ENCODE results near the gene BIN2. TPM values are rescaled to one million over a fixed set of nuclear protein-coding genes. Genes with fewer than 3 reads are reported as not detected.

The BIN2 gene
- total and polyA plus RNA-seq, 2 experiments from 2014 or later, result not detected

DNA sequence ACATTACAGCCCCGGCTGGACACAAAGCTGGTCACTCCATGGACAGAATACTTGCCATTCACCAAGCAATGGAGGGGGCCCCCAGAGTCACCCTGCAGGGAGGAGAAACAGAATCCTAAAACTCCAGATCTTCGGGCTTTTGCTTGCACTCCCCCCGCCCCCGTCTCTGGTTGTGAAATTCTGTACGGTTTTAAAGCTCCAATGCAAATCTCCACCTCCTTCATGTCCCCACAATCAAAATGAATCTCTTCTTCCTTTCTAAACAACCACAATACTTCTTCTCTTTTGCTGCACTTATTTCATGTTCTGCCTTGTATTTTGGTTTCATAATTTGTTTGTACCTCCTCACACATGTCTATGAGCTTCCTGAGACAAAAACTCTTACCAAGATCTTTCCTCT, 5.8 kb upstream of the BIN2 start (continued):
- TF ChIP-seq ZNF462 (CRISPR knock-in tag; IDR thresholded peaks at IDR 0.05), result no peak
- TF ChIP-seq POLR2AphosphoS5 (IDR thresholded peaks at IDR 0.05; ENCODE audit: low read depth), result no peak

DNA sequence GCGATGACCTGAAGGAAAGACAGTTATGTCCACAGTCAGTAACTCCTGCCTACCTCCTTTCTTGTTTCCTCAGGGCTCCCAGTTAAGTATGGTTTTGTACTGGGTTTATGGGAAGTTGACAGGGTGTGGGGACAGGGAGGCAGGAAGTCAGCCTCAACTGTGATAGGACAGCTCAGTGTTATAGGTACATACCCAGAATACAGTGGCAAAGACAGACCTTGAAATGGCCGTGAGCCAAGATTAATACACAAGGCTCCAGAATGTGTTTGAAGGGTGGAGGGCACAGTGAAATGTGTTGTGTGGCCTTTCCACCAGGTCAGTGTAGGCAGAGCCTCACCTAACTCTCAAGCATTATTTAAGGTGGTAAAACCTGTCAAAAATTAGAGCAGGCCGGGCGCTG, 4.6 kb upstream of the BIN2 start:
- Histone ChIP-seq H3K4me1 (ENCODE audit: insufficient read depth) (no peaks in the 10 kb centered on the region), H2AFZ (no peak overlapping the region), H3K27ac (ENCODE audit: low read depth) (no peak overlapping the region), H3K36me3 (ENCODE audit: insufficient read depth) (no peaks in the 10 kb centered on the region), H3K4me3 (no peak overlapping the region), H3K27me3 (ENCODE audit: insufficient read depth) (no peaks in the 10 kb centered on the region), H4K20me1 (replicated peaks; ENCODE audit: insufficient read depth) (no peaks in the 10 kb centered on the region), H3K9me2 (ENCODE audit: insufficient read depth) (no peaks in the 10 kb centered on the region), H3K79me2 (replicated peaks; ENCODE audit: insufficient read depth) (no peaks in the 10 kb centered on the region), H3K4me2 (no peak overlapping the region), H3F3A (replicated peaks; ENCODE audit: low read depth) (no peaks in the 10 kb centered on the region)
- H3K4me1 Mint-ChIP-seq, result no peaks in the 10 kb centered on the region; the same call in 1 of the 3 replicates
- DNase-seq (ENCODE audit: low spot score), result no peak
- peaks cover 3% of the 10 kb centered on the region for H3K27me3 Mint-ChIP-seq (ENCODE audit: insufficient read depth, low read depth, poor library complexity)
- H3K27ac Mint-ChIP-seq, result no peak overlapping the region
- no peaks in the 10 kb centered on the region; the same call in 2 of the 3 replicates for H3K9me3 Mint-ChIP-seq
- no peak overlapping the region for H3K4me3 Mint-ChIP-seq
- ATAC-seq, result no peak
- no peaks in the 10 kb centered on the region for H3K36me3 Mint-ChIP-seq (ENCODE audit: low read depth)
- TF ChIP-seq ZNF331 (CRISPR knock-in tag; IDR thresholded peaks at IDR 0.05; ENCODE audit: low read depth), result no peak
- TF ChIP-seq NANOG (IDR thresholded peaks at IDR 0.05; ENCODE audit: borderline replicate concordance), result no peak
- TF ChIP-seq CTCF (conservative IDR thresholded peaks at IDR 0.05; ENCODE audit: low read depth in 2 of 2), result no peak
- TF ChIP-seq EZH2 (IDR thresholded peaks at IDR 0.05; ENCODE audit: low read depth, unreplicated experiment), result no peak
- no peak for TF ChIP-seq EZH2phosphoT487 (IDR thresholded peaks at IDR 0.05; ENCODE audit: unreplicated experiment)
- no peak for TF ChIP-seq ETS1 (IDR thresholded peaks at IDR 0.05)
- no peak for TF ChIP-seq ZNF114 (CRISPR knock-in tag; IDR thresholded peaks at IDR 0.05)
- TF ChIP-seq, protein P1, sequence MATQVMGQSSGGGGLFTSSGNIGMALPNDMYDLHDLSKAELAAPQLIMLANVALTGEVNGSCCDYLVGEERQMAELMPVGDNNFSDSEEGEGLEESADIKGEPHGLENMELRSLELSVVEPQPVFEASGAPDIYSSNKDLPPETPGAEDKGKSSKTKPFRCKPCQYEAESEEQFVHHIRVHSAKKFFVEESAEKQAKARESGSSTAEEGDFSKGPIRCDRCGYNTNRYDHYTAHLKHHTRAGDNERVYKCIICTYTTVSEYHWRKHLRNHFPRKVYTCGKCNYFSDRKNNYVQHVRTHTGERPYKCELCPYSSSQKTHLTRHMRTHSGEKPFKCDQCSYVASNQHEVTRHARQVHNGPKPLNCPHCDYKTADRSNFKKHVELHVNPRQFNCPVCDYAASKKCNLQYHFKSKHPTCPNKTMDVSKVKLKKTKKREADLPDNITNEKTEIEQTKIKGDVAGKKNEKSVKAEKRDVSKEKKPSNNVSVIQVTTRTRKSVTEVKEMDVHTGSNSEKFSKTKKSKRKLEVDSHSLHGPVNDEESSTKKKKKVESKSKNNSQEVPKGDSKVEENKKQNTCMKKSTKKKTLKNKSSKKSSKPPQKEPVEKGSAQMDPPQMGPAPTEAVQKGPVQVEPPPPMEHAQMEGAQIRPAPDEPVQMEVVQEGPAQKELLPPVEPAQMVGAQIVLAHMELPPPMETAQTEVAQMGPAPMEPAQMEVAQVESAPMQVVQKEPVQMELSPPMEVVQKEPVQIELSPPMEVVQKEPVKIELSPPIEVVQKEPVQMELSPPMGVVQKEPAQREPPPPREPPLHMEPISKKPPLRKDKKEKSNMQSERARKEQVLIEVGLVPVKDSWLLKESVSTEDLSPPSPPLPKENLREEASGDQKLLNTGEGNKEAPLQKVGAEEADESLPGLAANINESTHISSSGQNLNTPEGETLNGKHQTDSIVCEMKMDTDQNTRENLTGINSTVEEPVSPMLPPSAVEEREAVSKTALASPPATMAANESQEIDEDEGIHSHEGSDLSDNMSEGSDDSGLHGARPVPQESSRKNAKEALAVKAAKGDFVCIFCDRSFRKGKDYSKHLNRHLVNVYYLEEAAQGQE (IDR thresholded peaks at IDR 0.05; ENCODE audit: unreplicated experiment), result no peak
- no peak for TF ChIP-seq CREB1 (CRISPR knock-in tag; IDR thresholded peaks at IDR 0.05; ENCODE audit: low read depth)
- TF ChIP-seq JUNB (IDR thresholded peaks at IDR 0.05; ENCODE audit: unreplicated experiment), result no peak

All from GM23338 (cell line).